ENCODE data around the gene IL3RA. TPM values are rescaled to one million over a fixed set of nuclear protein-coding genes. Genes with fewer than 3 reads are reported as not detected.
A peak's percentile ranks its signal among the peaks of the same experiment; 100 is the strongest.

IL3RA gene
- total RNA-seq, 1 donor from 2014 or later: 0.53 TPM

GRCh38 chrX:1386338-1387127 lies 49.9 kb downstream of the IL3RA start:
- intact Hi-C loops (cut with micrococcal nuclease): no loop called here

GRCh38 chrX:1387141-1387776 lies 50.7 kb downstream of the IL3RA start:
- ATAC-seq (ENCODE audit: low read depth) (no peak), DNase-seq (no peak)
- no peak for TF ChIP-seq CTCF (IDR thresholded peaks at IDR 0.05)
- CTCF ChIA-PET: no interaction called here
- intact Hi-C loops (cut with micrococcal nuclease): no loop called here
- POLR2A ChIA-PET: no interaction called here
- Mint-ChIP-seq H3K9me3 (no peaks in the 10 kb centered on the region), H3K27me3 (no peaks in the 10 kb centered on the region), H3K36me3 (ENCODE audit: low read depth) (peaks cover 87% of the 10 kb centered on the region), H3K4me1 (peaks cover 36% of the 10 kb centered on the region), H3K27ac (peak overlapping the region; percentile 18), H3K4me3 (no peak overlapping the region)

More at GRCh38 chrX:1386338-1387127, 49.9 kb downstream of the IL3RA start:
- TF ChIP-seq CTCF (IDR thresholded peaks at IDR 0.05): no peak
- peaks cover 36% of the 10 kb centered on the region for H3K4me1 Mint-ChIP-seq
- H3K27me3 Mint-ChIP-seq: no peaks in the 10 kb centered on the region
- no peak for DNase-seq
- ChIA-PET CTCF (no interaction called here), POLR2A (no interaction called here)
- H3K27ac Mint-ChIP-seq: no peak overlapping the region
- no peaks in the 10 kb centered on the region for H3K9me3 Mint-ChIP-seq
- peaks cover 88% of the 10 kb centered on the region for H3K36me3 Mint-ChIP-seq (ENCODE audit: low read depth)
- no peak for ATAC-seq (ENCODE audit: low read depth)
- no peak overlapping the region for H3K4me3 Mint-ChIP-seq

DNA sequence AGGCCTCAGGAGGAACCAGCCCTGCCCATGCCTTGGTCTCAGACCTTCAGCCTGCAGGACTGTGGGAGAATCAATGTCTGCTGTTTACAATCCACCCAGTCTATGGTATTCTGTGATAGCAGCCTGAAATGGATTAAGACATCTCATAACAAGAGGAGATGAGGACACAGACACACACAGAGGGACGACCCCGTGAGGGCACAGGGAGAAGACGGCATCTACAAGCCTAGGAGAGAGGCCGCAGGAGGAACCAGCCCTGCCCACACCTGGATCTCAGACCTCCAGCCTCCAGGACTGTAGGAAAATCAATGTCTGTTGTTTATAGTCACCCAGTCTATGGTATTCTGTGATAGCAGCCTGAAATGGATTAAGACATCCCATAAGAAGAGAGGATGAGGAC lies 52.1 kb downstream of the IL3RA start:
- no peaks in the 10 kb centered on the region for H3K9me3 Mint-ChIP-seq
- ChIA-PET CTCF (no interaction called here), POLR2A (no interaction called here)
- no peaks in the 10 kb centered on the region for H3K27me3 Mint-ChIP-seq
- no peak for TF ChIP-seq CTCF (IDR thresholded peaks at IDR 0.05)
- DNase-seq: no peak
- no peak overlapping the region for H3K27ac Mint-ChIP-seq
- H3K4me1 Mint-ChIP-seq: peaks cover 42% of the 10 kb centered on the region
- peaks cover 75% of the 10 kb centered on the region for H3K36me3 Mint-ChIP-seq (ENCODE audit: low read depth)
- intact Hi-C loops (cut with micrococcal nuclease): no loop called here
- ATAC-seq (ENCODE audit: low read depth): no peak
- H3K4me3 Mint-ChIP-seq: peak overlapping the region; percentile 15

GRCh38 chrX:1389181-1389992 lies 52.8 kb downstream of the IL3RA start:
- ChIA-PET POLR2A (no interaction called here), CTCF (no interaction called here)
- DNase-seq (peak; percentile 14), ATAC-seq (ENCODE audit: low read depth) (no peak)
- no peaks in the 10 kb centered on the region for H3K27me3 Mint-ChIP-seq
- H3K4me1 Mint-ChIP-seq: peaks cover 45% of the 10 kb centered on the region
- H3K4me3 Mint-ChIP-seq: no peak overlapping the region
- intact Hi-C loops (cut with micrococcal nuclease): no loop called here
- H3K36me3 Mint-ChIP-seq (ENCODE audit: low read depth): peaks cover 69% of the 10 kb centered on the region
- TF ChIP-seq CTCF (IDR thresholded peaks at IDR 0.05): no peak
- H3K9me3 Mint-ChIP-seq: no peaks in the 10 kb centered on the region
- no peak overlapping the region for H3K27ac Mint-ChIP-seq

- no peak overlapping the region for H3K4me3 Mint-ChIP-seq
- DNase-seq: peak; percentile 11
Observed at GRCh38 chrX:1389993-1390285, 53.4 kb downstream of the IL3RA start.

More at GRCh38 chrX:1389993-1390285, 53.4 kb downstream of the IL3RA start:
- Mint-ChIP-seq H3K27ac (no peak overlapping the region), H3K27me3 (no peaks in the 10 kb centered on the region), H3K9me3 (no peaks in the 10 kb centered on the region), H3K36me3 (ENCODE audit: low read depth) (peaks cover 64% of the 10 kb centered on the region), H3K4me1 (peaks cover 47% of the 10 kb centered on the region)
- POLR2A ChIA-PET: no interaction called here
- TF ChIP-seq CTCF (IDR thresholded peaks at IDR 0.05): no peak
- ATAC-seq (ENCODE audit: low read depth): no peak
- intact Hi-C loops (cut with micrococcal nuclease): loop anchor here (5.0 kb wide), 2 partner anchors 1127 to 1302 kb away; partner anchors contain the start of gene CD99
- CTCF ChIA-PET: no interaction called here
